Neural progenitor cell (in vitro differentiated cells): ENCODE measurements around the gene TBK1.

ENCODE experiments used
- EZH2 ChIP-seq: fragments of 200-600 bp; sonication (generic); IDR thresholded peaks from 2 replicates; pipeline ENCODE4 v1.6.1; 2017; ENCODE audit warnings: antibody characterized with exemption, mild to moderate bottlenecking, moderate library complexity
- EZH2phosphoT487 ChIP-seq: fragments of 200-600 bp; sonication (generic); IDR thresholded peaks from 2 replicates; pipeline ENCODE4 v1.6.1; 2017; ENCODE audit warnings: antibody characterized with exemption
- TF ChIP-seq, protein P1 (sequence below): fragments of 200-600 bp; sonication (generic); IDR thresholded peaks from 2 replicates; pipeline ENCODE4 v1.5.1; 2017; ENCODE audit warnings: antibody characterized with exemption, mild to moderate bottlenecking

DNA sequence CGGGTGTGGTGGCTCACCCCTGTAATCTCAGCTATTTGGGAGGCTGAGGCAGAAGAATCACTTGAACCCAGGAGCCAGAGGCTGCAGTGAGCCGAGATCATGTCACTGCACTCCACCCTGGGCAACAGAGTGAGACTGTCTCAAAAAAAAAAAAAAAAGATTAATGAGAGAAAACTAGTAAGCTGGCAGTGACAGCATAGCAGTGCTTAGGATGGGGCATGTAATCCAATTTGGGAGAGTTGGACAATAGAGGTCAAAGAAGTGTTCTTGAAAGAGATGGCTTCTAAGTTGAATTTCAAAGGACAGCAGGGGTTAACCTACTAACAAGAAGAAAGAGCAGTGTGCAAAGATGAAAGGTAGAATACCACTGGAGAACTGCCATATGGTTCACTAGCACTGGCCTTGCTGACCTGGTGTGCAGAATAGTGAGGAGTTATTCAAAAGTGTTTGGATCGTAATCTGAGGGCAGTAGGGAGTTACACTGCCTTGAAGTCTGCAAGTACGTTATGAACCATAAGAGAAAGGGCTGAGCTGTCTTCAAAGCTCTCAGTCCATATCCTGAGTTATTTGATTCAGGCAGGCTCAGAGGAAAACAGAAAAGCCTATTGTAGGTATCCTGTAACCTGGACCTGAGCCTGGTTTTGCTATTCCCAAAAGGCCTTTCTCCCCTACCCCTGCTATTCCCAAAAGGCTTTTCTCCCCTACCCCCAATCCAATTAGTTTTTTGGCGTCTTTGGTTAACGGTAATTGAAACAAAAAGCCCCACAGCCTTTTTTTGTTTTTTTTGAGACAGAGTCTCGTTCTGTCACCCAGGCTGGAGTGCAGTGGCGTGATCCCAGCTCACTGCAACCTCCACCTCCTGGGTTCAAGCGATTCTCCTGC, 44.3 kb upstream of the TBK1 start:
- TF ChIP-seq, protein P1, sequence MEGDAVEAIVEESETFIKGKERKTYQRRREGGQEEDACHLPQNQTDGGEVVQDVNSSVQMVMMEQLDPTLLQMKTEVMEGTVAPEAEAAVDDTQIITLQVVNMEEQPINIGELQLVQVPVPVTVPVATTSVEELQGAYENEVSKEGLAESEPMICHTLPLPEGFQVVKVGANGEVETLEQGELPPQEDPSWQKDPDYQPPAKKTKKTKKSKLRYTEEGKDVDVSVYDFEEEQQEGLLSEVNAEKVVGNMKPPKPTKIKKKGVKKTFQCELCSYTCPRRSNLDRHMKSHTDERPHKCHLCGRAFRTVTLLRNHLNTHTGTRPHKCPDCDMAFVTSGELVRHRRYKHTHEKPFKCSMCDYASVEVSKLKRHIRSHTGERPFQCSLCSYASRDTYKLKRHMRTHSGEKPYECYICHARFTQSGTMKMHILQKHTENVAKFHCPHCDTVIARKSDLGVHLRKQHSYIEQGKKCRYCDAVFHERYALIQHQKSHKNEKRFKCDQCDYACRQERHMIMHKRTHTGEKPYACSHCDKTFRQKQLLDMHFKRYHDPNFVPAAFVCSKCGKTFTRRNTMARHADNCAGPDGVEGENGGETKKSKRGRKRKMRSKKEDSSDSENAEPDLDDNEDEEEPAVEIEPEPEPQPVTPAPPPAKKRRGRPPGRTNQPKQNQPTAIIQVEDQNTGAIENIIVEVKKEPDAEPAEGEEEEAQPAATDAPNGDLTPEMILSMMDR: no peak
- no peak for TF ChIP-seq EZH2
- TF ChIP-seq EZH2phosphoT487: no peak
